Measurements from ENCODE around the gene OTUD1. TPM values are rescaled to one million over a fixed set of nuclear protein-coding genes. Genes with fewer than 3 reads are reported as not detected.

The OTUD1 gene
- total and polyA plus RNA-seq, 2 of the 4 experiments (the other 2 are of a cell fraction): 1.3 to 1.4 TPM

- Histone ChIP-seq H3K4me3 (ENCODE audit: insufficient read depth, low read depth, low read length) (no peak overlapping the region), H3K9ac (ENCODE audit: low read depth, low read length) (no peak overlapping the region), H3K36me3 (ENCODE audit: control insufficient read depth, insufficient read depth, low read length) (no peaks in the 10 kb centered on the region), H4K8ac (ENCODE audit: low read depth in 2 of 2, low read length in 2 of 2) (no peak overlapping the region), H3K4me2 (ENCODE audit: low read depth, low read length) (no peak overlapping the region), H2BK20ac (ENCODE audit: low read depth, low read length) (no peak overlapping the region), H4K20me1 (ENCODE audit: insufficient read depth, low read length) (no peaks in the 10 kb centered on the region), H3K27ac (ENCODE audit: insufficient read depth, low read length) (no peak overlapping the region), H3K9me3 (ENCODE audit: control insufficient read depth, insufficient read depth, low read length) (no peaks in the 10 kb centered on the region), H3K18ac (ENCODE audit: low read depth, low read length) (no peak overlapping the region), H3K14ac (replicated peaks; ENCODE audit: low read depth, low read length) (no peak overlapping the region), H2AK5ac (ENCODE audit: low read depth, low read length) (no peak overlapping the region), H3K56ac (ENCODE audit: extremely low read depth, insufficient read depth, low read length) (no peak overlapping the region), H3K27me3 (ENCODE audit: control insufficient read depth, insufficient read depth, low read length) (no peaks in the 10 kb centered on the region), H3K9me1 (ENCODE audit: insufficient read depth, low read length) (no peaks in the 10 kb centered on the region), H2AK9ac (replicated peaks; ENCODE audit: low read depth, low read length, poor library complexity) (no peak overlapping the region), H2AFZ (replicated peaks; ENCODE audit: low read length, poor library complexity) (no peak overlapping the region), H3K79me1 (ENCODE audit: low read depth in 1 of 2, low read length in 2 of 2) (no peaks in the 10 kb centered on the region), H2BK15ac (ENCODE audit: low read depth, low read length) (no peak overlapping the region), H3K4ac (ENCODE audit: low read depth, low read length) (no peak overlapping the region), H4K5ac (ENCODE audit: low read depth, low read length) (no peak overlapping the region), H2BK5ac (ENCODE audit: low read depth, low read length, poor library complexity, severe bottlenecking) (no peak overlapping the region), H2BK120ac (ENCODE audit: low read depth, low read length) (no peak overlapping the region), H3K23ac (ENCODE audit: low read depth, low read length) (no peak overlapping the region), H3K4me1 (ENCODE audit: control insufficient read depth, insufficient read depth, low read length) (no peaks in the 10 kb centered on the region), H4K91ac (ENCODE audit: insufficient read depth, low read depth, low read length) (no peak overlapping the region)
- DNase-seq (no peak), ATAC-seq (ENCODE audit: low read depth) (no peak)
- TF ChIP-seq RCOR1 (IDR thresholded peaks at IDR 0.05; ENCODE audit: insufficient replicate concordance, low read length) (no peak), CEBPB (IDR thresholded peaks at IDR 0.05; ENCODE audit: low read depth, low read length) (no peak), CTCF (conservative IDR thresholded peaks at IDR 0.05; ENCODE audit: low read depth, low read length) (no peak), CHD1 (IDR thresholded peaks at IDR 0.05; ENCODE audit: low read depth, low read length) (no peak)
- POLR2A ChIA-PET (ENCODE audit: unreplicated experiment): no interaction called here
- CTCF ChIA-PET: no interaction called here
- WGBS, 2 experiments (ENCODE audit: extremely low coverage in 2 of 2, insufficient read length in 1 of 2): no CpG with 5 or more reads among the region's 2 CpGs
- BruUV-seq (replicated peaks): no TSS peak
- in situ Hi-C loops (cut with MboI; ENCODE audit: low sequenced_read_pairs) (no loop called here), intact Hi-C loops (cut with micrococcal nuclease) (no loop called here), dilution Hi-C loops (cut with HindIII; ENCODE audit: low sequenced_read_pairs, unreplicated experiment) (no loop called here)
These were observed 47.1 kb upstream of the OTUD1 start for GRCh38 chr10:23391821-23392220.

Data from IMR-90 (cell line).